GM10266 (cell line): ENCODE data around the gene MUC2.

ENCODE experiments used
- DNase-seq: peaks from one replicate; pipeline ENCODE4 v3.0.0; 2012; ENCODE audit errors: extremely low spot score
- CTCF ChIP-seq: IDR thresholded peaks from 2 replicates; pipeline ENCODE4 v1.5.1; 2012; ENCODE audit warnings: mild to moderate bottlenecking, low read depth; ENCODE audit not compliant: control insufficient read depth, insufficient read depth; ENCODE audit errors: missing control alignments

Gene MUC2

GRCh38 chr11:1086171-1087102 lies 11.8 kb downstream of the MUC2 start:
- DNase-seq, result no peak
- no peak for TF ChIP-seq CTCF

- no peak for DNase-seq
- no peak for TF ChIP-seq CTCF
Measured at GRCh38 chr11:1087279-1087960, 12.7 kb downstream of the MUC2 start.

- no peak for TF ChIP-seq CTCF
- no peak for DNase-seq
Measured at GRCh38 chr11:1087961-1088926, 13.6 kb downstream of the MUC2 start.

- TF ChIP-seq CTCF, result no peak
- DNase-seq, result no peak
Measured at GRCh38 chr11:1088927-1089737, 14.5 kb downstream of the MUC2 start.

- no peak for TF ChIP-seq CTCF
Measured at GRCh38 chr11:1089738-1090599, 15.3 kb downstream of the MUC2 start.

More at GRCh38 chr11:1089738-1090599, 15.3 kb downstream of the MUC2 start:
- DNase-seq, result no peak
